Right renal cortex interstitium (tissue), 3 donors: ENCODE data around the gene SLC13A5. TPM values are rescaled to one million over a fixed set of nuclear protein-coding genes. Genes with fewer than 3 reads are reported as not detected.

Experiments
- DNase-seq, 3 donors: peaks; one replicate each; pipeline ENCODE4 v3.0.0-alpha.2; 2013; ENCODE audit warnings: low read depth in 3 of 3, low spot score in 2 of 3
- polyA plus RNA-seq, 3 donors: library from polyadenylated mRNA; unstranded; fragments of 120-200 nt; gene quantifications; one replicate each; pipeline ENCODE4 v1.2.1, GENCODE V29; 2013; ENCODE audit not compliant: insufficient read length in 3 of 3

The SLC13A5 gene
- polyA plus RNA-seq, 3 donors, result 1.1 to 4.2 (median 1.9) TPM

- no peak for DNase-seq
Observed at GRCh38 chr17:6684881-6685767, 28.0 kb downstream of the SLC13A5 start.

DNA sequence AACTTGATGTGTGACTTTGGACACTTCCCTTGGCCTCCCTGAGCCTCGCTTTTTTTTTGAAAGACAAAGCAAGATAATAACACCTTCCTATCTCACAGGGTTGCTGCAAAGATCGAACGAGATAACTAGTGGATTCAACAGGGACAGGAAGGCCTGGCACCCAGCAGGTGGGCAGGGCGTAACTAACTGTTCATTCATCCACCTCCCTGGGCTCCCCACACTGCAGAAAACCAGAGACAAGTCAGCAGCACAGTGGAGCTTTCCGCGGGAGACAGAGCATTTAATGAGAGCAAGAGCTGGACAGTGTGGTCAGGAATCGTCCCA, 28.7 kb downstream of the SLC13A5 start:
- DNase-seq, result no peak

DNA sequence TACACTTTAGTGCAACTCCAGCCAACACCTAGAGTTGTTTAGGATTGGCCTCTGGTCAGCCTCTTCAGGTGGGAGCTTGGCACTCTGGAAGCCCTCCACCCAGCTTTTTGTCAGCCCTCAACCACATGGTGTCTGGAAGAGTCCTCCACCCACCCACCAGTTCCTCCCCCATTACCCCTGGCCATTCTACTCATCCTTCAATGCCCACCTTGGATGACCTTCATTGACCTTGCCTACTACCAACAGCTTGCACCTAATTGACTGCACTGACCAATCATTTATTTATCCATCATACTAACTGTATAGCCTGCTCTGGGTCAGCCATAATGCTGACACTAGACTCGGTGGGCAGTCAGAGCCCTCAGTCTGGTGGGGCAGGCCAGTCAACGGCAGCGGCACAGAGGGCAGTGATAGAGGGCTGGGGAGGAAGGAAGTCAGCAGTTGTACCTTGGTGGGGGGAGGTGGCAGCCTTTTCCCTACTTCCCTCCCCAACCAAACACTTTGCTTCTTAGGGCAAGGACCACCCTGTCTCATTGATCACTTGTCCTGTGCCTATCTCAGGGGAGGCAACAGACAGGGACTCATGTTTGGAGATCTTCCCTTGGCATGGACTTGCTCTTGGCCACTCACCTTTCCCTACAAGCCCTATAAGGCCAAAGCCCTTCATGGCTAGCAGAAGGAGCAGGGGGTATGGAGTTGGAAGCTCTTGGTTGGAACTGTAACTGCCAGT, 29.3 kb downstream of the SLC13A5 start:
- no peak for DNase-seq

GRCh38 chr17:6683081-6683684, 30.0 kb downstream of the SLC13A5 start:
- DNase-seq, result no peak

DNA sequence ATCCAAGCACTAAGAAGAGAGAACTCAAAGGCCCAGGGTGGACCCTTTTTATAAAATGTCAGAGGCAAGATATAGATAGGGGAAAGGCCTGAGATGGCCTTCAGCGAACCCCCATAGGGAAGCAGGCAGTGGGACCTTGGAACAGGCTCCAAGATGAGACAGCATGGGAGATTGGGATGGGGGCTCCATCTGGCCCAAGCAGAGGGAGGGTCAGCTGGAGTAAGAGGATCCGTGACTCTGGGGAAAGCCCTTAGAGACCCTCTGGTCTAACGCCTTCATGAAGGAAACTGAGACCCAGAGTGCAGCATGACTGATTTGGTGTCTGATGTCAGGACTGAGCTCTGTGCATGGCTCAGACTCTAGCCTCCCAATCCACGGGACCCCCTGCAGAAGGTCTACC, 30.8 kb downstream of the SLC13A5 start:
- DNase-seq, result no peak

- no peak for DNase-seq
Observed at GRCh38 chr17:6681671-6682070, 31.5 kb downstream of the SLC13A5 start.

DNA sequence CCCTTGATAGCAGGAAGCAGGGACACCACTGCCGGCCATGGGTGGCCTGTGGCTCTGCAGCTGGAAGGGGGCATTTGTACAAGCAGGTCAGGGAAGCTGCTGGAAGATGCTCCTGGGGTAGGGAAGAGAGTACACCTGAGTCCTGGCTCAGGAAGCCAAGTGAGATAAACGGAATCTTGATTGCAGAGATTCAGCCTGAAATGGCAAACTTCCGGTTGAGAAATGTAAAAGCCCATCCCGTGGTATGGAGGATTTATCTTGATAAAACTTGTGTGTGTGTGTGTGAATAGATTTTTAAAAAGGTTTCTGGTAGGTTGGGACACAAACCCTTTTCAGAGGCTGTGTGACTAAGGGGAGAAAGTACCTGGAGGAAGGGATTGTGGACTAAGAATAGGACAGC, 32.0 kb downstream of the SLC13A5 start:
- no peak for DNase-seq

DNA sequence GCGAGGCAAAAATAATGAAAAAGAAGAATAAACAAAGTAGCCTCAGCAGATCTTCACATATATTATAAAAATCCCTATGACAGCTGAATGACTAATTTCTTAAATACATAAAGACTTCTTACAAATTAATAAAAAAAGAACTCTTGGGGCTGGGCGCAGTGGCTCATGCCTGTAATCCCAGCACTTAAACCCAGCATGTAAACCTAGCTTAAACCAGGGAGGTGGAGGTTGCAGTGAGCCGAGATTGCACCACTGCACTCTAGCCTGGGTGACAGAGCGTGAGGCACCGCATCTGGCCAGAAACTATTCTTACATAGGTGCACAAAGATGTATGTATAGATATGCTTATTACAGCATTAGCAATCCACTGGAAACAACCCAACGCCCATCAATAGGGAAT, 33.9 kb downstream of the SLC13A5 start:
- DNase-seq, result no peak

- DNase-seq, result no peak
Observed at GRCh38 chr17:6677946-6678345, 35.2 kb downstream of the SLC13A5 start.

DNA sequence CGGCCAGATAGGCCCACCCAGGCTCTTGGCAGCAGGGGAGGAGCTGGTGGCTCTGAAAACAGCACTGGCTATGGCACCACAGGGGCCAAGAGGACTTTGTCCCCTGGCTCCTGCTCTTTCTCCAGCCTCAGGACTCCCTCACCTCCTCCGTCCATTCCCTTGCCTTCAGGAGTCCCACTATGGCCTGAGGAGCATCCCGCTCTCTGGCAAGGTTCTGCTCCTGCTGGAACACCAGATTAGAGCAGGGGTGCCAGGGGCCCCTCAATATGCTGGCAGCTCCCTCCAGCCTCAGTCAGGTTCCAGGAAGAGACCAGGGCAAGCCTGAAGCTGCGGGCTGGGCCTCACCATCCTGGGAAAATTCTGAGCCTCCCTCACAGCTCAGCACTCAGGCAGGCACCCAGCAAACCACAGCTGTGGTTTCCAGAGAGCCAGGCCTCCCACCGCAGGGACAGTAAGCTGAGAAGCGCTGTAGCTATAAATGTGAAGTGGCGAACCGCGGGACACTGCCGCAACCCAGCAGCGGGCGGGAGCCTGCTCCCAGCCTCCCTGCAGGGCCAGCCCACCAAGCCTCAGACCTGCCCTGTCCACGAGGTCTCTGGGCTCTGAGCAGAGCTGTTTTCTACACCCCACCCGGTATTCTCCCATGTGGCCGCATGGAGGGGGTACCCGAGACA, 35.9 kb downstream of the SLC13A5 start:
- no peak for DNase-seq

- no peak for DNase-seq
Observed at GRCh38 chr17:6676802-6677157, 36.4 kb downstream of the SLC13A5 start.

DNA sequence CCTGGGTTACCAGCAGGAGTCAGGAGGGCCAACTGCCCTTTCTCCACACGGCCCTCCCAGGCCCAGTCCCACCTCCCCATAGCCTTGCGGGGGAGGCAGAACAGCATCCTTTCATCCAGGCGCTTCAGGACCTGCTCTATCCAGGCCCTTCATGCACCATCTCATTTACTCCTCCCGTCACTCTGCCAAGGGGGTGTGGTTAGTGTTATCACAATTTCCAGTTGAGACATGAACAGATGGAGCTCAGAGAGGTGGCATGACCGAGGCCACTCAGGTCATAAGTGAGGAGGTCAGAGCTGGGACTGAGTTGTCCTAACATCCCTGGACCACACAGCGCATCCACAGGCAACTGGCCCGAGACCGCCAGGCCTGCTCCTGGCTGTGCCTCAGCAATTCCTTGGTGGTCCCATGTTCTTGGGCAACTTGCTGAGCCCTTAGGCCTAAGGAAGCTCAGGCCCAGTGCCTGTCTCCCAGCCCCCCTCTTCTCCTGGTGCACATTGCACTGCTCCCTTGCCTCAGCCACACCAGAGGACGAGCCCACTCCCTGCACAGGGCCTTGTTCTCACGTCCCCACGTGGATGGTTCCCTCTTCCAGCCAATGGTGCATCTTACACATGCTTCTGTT, 37.9 kb downstream of the SLC13A5 start:
- DNase-seq, result no peak

DNA sequence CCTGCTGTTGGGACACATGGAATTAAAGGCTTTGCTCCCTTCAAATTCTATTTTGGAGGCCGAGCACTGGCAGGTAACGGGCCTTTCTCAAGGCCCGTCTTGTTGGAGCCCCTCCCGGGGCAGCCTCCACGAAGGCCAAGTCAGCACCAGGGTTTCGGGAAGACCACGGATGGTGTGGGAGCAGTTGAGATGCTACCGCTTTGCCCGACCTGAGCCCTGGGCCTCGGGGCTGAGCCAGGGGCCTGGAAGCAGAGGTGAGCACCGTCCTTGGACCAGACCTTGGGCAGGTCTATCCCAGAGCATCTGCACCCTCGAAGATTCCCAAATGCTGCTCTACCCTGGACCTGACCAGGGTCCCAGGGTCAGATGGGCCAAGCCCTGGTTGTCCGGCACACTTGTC, 38.6 kb downstream of the SLC13A5 start:
- no peak for DNase-seq

DNA sequence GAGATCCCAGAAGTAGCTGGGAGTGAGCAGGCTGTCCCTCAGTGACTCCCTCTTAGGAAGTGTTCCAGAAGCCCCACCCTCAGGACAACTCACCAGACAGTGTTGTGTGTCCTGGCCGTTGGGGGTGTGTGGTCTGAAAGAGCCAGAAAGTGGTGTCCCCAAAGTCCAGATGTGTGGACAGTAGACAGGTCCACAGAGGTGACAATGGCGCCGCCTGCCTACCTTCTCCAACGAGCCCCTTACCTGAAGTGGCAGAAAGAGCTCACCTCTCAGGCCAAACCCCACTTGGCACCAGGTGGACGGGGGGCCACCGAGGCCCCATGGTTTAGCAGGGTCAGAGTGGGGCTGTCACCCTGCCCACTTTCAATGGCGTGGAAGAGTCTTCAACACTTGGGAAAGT, 41.7 kb downstream of the SLC13A5 start:
- no peak for DNase-seq

- no peak for DNase-seq
Observed at GRCh38 chr17:6670999-6671398, 42.2 kb downstream of the SLC13A5 start.

DNA sequence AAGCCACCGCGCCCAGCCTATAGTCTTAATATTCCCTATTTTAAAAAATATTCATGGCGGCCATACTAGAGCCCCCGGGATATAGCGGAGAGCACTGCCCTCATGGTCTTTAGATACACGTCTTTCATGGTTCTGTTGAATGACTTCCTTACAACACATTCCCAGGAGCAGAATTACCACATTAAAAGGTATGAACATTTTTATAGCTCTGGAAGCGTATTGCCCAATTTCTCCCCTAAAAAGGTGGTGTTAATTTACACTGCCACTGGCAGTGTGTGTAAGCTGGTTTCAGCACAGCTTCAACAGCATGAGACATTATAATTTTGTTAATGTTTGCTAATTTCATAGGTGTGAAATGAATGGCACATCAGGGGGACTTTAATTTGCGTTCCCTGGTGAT, 42.6 kb downstream of the SLC13A5 start:
- DNase-seq, result no peak

DNA sequence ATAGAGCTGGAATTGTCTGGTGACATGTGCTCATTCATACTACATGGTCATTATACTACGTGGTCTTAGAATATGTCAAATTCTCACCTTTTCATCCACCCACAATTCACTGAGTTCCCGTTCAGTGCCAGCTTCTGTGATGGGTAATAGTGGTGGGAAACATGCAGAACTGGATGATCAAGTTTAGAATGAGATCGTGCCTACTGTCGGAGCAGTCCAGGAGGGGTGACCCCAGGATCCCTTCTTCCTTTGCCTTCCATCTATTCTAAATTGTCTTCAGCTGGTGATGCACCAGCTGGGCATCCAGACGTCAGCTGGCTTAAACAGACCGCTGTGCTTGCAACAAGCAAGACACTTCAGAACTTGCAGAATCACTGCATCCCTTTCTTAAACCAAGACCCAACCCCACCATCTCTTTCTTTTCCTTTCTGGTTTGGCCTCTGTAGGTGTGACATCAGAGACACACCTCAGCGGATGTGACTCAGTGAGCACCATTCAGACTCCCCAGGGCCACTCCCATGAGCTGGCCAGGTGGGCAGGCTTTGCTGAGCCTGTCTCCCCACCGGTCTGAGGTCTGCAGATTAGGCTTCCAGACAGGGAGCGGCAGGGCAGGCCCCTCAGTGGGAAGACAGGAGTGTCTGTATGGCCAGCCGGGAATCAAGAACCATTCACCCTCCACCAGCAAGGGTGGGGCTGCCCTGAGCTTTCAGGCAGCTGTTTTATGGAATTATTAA, 43.5 kb downstream of the SLC13A5 start:
- DNase-seq, result no peak

DNA sequence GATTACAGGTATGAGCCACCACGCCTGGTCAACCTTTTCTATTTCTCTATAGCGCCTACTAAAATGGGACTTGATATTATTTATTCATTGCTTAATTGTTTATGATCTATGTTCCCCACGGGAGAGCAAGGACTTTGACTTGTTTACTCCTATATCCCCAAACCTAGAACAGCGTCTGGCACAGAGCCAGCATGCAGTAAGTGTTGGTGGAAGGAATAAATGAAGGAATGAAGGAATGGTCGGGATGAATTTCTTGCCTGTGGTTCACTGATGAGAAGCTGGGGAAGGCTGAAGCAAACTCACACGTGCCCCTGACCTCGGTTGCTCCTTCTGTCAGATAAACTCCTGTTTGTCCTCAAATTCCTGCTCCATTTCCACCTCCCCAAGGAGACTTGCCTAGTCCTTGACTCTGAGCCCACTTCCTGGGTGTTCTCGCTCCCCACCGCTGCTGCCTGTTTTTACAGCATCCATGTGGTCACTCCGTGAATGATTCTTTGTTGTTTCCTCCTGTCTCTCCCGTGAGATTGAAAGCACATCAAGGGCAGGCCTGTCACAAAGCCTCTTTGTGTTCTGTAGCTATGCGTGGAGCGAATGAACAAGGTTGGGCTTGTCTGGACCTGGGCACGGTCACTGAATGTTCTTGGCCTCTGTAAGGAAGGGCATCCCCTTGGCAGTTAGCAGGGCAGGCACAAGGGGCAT, 44.3 kb downstream of the SLC13A5 start:
- DNase-seq, result no peak

- no peak for DNase-seq
Observed at GRCh38 chr17:6668219-6668618, 45.0 kb downstream of the SLC13A5 start.

GRCh38 chr17:6667516-6667915, 45.7 kb downstream of the SLC13A5 start:
- DNase-seq, result no peak
